ENCODE results near the gene NCOA4. TPM values are rescaled to one million over a fixed set of nuclear protein-coding genes. Genes with fewer than 3 reads are reported as not detected.
A peak's percentile ranks its signal among the peaks of the same experiment; 100 is the strongest.
"Not testable (repeated sequence)": the region's sequence is repeated elsewhere in the genome, so short reads cannot be mapped to it uniquely, and the experiment has no call there.

Gene NCOA4
- polyA plus RNA-seq, 1 donor from 2014 or later = 110 TPM

DNA sequence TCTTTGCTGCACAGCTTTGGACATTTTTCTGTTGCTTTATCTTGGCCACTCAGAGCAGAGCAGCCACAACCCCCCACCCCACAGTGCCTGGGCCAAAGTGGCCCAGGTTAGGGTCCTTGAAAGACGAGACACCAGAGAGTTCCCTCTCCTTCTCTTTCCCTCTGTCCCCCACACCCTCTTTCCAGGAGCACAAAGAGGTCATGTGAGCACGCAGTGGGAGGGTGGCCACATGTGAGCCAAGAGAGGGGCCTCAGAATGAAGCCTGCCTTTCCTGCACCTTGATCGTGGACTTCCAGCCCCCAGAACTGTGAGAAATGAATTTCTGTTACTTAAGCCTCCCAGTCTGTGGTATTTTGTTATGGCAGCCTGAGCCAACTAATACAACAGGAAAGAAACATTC, 30.3 kb upstream of the NCOA4 start:
- H3K4me3 Mint-ChIP-seq = no peak overlapping the region
- H3K9me3 Mint-ChIP-seq = peaks cover 6 to 13% (median 8%) of the 10 kb centered on the region in 3 donors
- H3K4me1 Mint-ChIP-seq = no peaks in the 10 kb centered on the region

DNA sequence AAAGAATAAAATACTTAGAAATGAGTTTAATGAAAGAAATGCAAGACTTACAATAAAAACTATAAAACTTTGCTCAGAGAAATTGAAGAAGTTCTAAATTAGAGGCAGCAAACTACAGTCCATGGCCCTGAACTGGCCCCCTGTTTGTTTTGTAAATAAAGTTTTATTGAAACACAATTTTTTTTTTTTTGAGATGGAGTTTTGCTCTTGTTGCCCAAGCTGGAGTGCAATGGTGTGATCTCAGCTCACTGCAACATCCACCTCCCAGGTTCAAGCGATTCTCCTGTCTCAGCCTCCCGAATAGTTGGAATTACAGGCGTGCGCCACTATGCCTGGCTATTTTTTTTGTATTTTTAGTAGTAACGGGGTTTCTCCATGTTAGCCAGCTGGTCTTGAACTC, 27.5 kb upstream of the NCOA4 start:
- peaks cover 6 to 13% (median 8%) of the 10 kb centered on the region in 3 donors for H3K9me3 Mint-ChIP-seq
- H3K27ac Mint-ChIP-seq, H3K4me1 Mint-ChIP-seq, H3K4me3 Mint-ChIP-seq, H3K36me3 Mint-ChIP-seq, H3K27me3 Mint-ChIP-seq: not testable (repeated sequence)

More for the DNA sequence above, 30.3 kb upstream of the NCOA4 start:
- Mint-ChIP-seq H3K36me3 (peaks cover 4% of the 10 kb centered on the region), H3K27ac (no peak overlapping the region), H3K27me3 (no peaks in the 10 kb centered on the region)

DNA sequence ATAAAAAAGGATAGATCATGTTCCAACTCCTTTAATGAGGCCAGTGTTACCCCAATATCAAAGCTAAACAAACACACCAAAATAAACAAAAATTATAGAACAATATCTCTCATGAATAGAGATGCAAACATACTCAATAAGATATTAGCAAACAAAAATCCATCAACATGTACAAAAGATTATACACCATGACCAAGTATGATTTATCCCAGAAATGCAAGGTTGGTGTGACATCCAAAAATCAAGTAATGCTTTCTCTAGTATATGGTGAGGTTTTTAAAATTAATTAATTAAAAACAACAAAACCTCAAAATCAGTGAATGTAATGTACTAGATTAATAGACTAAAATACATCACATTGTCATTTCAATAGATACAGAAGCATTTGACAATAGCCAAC, 26.6 kb upstream of the NCOA4 start:
- peaks cover 2% of the 10 kb centered on the region for H3K36me3 Mint-ChIP-seq
- H3K27me3 Mint-ChIP-seq = peaks cover 6% of the 10 kb centered on the region
- H3K27ac Mint-ChIP-seq = no peak overlapping the region
- peaks cover 6 to 13% (median 8%) of the 10 kb centered on the region in 3 donors for H3K9me3 Mint-ChIP-seq
- peak overlapping the region in 1 of 4 donors; percentile 15 for H3K4me3 Mint-ChIP-seq
- H3K4me1 Mint-ChIP-seq = peaks cover 0 to 2% (median 0%) of the 10 kb centered on the region in 3 donors

DNA sequence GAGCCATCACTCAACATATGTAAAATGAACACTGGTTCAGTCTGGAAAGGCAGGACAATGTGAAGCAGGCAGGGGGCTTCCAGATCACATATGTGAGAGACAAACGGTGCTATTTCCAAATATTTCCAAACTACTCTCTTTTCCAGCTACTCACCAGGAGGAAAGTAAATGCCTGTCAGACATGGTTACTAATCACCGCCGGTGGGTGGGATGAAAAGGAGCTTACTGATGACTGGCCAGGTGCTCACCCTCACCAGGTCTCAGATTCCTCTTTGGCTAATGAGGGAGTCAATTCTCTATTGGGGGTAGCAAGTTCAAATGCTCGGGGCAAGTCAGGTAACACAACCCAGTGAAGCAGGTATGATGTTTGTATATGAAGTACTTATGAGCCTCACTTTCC, 25.3 kb upstream of the NCOA4 start:
- Mint-ChIP-seq H3K27me3 (peaks cover 6% of the 10 kb centered on the region), H3K4me1 (peaks cover 0 to 2% (median 0%) of the 10 kb centered on the region in 3 donors), H3K9me3 (peaks cover 6 to 13% (median 8%) of the 10 kb centered on the region in 3 donors), H3K27ac (peak overlapping the region in 1 of 3 donors; percentile 88), H3K36me3 (no peaks in the 10 kb centered on the region), H3K4me3 (no peak overlapping the region)

DNA sequence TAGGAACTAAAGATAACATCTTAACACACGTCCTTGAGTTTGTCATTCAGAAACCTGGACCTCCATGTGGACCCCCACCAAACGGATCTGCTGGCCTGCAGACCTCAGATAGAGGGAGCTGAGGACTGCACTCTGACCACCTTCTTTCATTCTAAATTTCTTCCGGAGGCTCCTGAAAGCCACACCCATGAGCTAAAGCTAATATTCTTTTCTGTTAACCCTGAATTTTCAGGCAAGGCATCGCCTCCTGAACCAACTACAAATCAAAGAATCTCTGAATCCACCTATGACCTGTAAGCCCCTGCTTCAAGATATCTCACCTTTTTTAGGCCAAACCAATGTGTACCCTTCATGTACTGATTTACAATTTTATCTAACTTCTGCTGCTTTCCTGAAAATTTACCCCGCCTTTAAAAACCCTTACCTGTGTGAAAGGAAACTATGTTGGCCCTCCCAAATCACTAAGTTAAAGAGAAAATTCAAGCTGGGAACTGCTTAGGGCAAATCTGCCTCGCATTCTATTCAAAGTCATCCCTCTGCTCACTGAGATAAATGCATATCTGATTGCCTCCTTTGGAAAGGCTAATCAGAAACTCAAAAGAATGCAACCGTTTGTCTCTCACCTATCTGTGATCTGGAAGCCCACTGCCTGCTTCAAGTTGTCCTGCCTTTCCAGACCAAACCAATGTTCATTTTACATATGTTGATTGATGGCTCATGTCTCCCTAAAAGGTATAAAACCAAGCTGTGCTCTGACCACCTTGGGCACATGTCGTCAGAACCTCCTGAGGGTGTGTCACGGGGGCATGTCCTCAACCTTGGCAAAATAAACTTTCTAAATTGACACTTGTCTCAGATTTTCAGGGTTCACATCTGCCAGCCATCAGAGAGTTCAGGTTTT, 23.4 kb upstream of the NCOA4 start:
- Mint-ChIP-seq H3K27ac (peak overlapping the region in 1 of 3 donors; percentile 4), H3K9me3 (peaks cover 6 to 13% (median 8%) of the 10 kb centered on the region in 3 donors), H3K4me3 (no peak overlapping the region), H3K4me1 (peaks cover 0 to 2% (median 0%) of the 10 kb centered on the region in 3 donors), H3K27me3 (peaks cover 13% of the 10 kb centered on the region), H3K36me3 (no peaks in the 10 kb centered on the region)

DNA sequence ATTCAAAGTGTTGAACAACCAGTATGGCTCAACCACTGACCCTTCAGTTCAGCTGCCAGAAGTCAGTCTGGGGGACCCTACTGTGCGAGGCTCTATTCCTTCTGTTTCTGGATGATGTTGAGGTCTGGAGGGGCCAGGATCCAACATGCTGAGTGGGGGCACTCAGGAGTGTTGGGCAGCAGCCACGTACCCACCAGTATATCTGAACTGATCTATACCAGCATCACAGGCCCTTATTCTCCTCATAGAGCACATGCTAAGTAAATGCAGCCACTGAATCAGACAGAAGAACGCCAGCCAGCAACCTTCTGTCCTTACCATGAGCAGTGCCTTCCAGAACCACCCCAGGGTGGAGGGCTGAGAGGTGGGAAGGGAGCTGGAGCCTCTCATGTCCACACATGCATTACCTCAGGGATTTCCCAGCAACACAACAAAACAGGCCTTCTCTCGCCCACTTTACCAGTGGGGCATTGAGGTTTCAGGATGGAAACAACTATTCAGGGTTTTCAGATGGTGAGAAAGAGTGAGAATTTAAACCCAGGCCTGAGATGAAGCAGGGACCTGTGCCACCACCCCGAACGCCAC, 22.5 kb upstream of the NCOA4 start:
- Mint-ChIP-seq H3K36me3 (no peaks in the 10 kb centered on the region), H3K9me3 (peaks cover 6 to 13% (median 8%) of the 10 kb centered on the region in 3 donors), H3K27ac (no peak overlapping the region), H3K4me1 (peaks cover 0 to 2% (median 0%) of the 10 kb centered on the region in 3 donors), H3K27me3 (peaks cover 13% of the 10 kb centered on the region), H3K4me3 (no peak overlapping the region)

DNA sequence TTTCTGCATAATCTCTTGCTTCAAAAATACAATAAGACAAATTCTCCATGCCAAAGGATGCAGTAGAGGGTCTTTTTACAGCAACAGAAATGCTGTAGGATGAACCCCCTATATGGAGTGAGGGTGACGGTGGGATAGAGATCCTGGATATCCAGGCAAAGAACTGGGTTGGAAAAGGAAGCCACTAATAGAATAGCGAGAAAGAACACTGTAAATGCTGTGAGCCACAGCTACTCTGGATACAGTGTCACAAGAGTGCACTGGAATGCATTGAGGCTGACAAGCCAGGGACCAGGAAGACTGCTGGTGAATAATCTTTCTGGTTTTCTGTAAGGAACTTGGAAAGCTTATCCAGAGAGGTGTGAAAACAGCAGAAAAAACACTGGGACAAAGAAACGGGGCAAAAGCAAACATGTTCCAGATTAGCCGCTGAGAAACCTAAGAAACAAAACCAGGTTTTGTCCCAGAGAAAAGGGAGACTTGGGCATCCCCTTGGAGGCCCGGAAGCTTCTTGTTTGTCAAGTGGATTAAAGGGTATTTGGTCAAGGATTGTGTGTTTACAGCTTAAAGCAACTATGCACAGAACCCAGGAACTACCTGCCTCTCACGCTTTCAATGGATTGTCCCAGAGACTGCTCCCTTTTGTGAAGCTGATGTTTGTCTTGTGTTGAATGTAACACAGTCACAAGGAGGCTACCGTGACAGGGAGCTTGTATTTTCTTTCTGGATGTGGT, 21.8 kb upstream of the NCOA4 start:
- peaks cover 4 to 9% (median 4%) of the 10 kb centered on the region in 3 donors for H3K9me3 Mint-ChIP-seq
- no peak overlapping the region for H3K4me3 Mint-ChIP-seq

DNA sequence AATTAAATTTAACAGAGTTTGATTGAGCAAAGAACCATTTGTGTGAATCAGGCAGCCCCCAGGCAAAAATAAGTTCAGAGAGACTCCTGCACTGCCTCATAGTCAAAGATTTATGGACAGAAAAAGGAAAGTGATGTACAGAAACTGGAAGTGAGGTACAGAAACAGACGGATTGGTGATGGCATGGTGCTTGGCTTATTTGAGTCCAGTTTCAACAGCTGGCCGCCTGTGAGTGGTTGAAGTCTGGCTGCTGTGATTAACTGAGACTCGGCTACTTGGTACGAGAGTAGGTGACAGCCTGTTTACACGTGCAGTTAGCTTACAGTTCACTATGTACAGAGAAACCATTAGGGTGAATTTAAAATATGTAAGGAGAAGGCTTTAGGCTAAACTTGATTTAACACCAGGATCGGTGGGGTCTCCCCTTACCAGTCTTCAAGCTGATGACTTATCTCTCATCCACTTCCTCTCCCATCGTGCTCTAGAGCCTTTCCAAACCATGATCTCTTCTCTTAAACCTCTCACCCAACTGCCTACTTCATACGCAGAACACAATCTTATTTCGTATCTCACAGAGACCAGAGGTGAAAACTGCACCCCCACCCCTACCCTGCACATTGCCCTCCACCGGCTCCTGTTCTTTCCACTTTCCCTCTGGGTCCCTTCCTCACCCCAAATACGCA, 20.7 kb upstream of the NCOA4 start:
- H3K4me3 Mint-ChIP-seq = no peak overlapping the region
- H3K4me1 Mint-ChIP-seq = peaks cover 0 to 2% (median 0%) of the 10 kb centered on the region in 3 donors
- peaks cover 0 to 2% (median 0%) of the 10 kb centered on the region in 3 donors for H3K9me3 Mint-ChIP-seq
- peaks cover 13% of the 10 kb centered on the region for H3K27me3 Mint-ChIP-seq
- H3K27ac Mint-ChIP-seq = no peak overlapping the region
- no peaks in the 10 kb centered on the region for H3K36me3 Mint-ChIP-seq

More for the DNA sequence above, 21.8 kb upstream of the NCOA4 start:
- no peaks in the 10 kb centered on the region for H3K36me3 Mint-ChIP-seq
- H3K27ac Mint-ChIP-seq = no peak overlapping the region
- peaks cover 0 to 2% (median 0%) of the 10 kb centered on the region in 3 donors for H3K4me1 Mint-ChIP-seq
- peaks cover 13% of the 10 kb centered on the region for H3K27me3 Mint-ChIP-seq

DNA sequence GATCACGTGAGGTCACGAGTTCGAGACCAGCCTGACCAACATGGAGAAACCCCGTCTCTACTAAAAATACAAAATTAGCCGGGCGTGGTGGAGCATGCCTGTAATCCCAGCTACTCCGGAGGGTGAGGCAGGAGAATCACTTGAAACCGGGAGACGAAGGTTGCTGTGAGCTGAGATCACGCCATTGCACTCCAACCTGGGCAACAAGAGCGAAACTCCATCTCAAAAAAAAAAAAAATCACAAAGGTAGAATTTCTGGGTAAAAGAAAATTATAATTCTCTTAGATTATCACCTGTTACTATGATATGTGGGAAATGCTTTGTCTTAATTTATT, 19.0 kb upstream of the NCOA4 start:
- H3K27me3 Mint-ChIP-seq = peaks cover 11% of the 10 kb centered on the region
- not testable (repeated sequence) for H3K9me3 Mint-ChIP-seq, H3K27ac Mint-ChIP-seq, H3K36me3 Mint-ChIP-seq, H3K4me3 Mint-ChIP-seq, H3K4me1 Mint-ChIP-seq

DNA sequence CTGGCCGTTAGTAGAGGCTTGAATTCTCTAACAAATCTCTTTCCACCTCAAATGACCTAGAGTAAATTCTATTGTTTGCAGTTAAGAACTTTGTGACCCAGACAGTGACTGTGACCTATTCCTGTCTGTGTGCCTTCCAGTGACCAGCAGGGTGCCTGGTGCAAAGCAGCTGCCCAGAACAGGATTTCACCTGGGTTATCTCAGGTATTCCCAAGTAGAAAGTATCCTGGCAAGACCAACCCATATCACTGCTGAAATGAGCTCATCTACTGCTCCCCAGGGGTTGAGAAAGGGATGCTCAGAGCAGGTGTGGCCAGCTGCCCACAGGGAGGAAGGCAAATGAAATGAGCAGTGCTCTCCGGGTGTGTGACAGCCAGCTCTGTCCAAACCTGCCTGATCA, 17.7 kb upstream of the NCOA4 start:
- no peak overlapping the region for H3K4me3 Mint-ChIP-seq
- peaks cover 6% of the 10 kb centered on the region for H3K27me3 Mint-ChIP-seq
- H3K9me3 Mint-ChIP-seq = no peaks in the 10 kb centered on the region
- peaks cover 0 to 2% (median 0%) of the 10 kb centered on the region in 3 donors for H3K4me1 Mint-ChIP-seq
- no peak overlapping the region for H3K27ac Mint-ChIP-seq
- no peaks in the 10 kb centered on the region for H3K36me3 Mint-ChIP-seq

DNA sequence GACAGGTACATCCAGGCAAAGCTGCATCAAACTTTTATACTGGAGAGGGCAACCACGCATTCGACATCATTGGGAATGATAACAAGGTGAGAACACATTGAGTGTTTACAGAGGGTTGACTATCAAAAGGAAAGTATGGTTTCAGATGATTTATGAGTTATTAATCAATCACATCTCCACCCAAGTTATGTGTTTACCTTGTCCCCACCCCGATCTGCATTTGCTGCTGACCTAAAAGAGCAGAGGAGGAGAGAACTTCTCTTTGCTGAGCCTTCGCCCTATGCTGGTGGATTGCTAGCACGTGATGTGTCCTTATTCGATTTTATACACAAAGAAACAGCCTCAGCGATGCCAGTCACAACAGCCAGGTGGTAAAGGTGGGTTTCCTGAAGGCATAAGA, 15.8 kb upstream of the NCOA4 start, which contains the start of gene MSMB:
Gene MSMB, minus strand, starts transcription at position 9 of the 400 bp plus-strand sequence. CDS start 32 bp downstream, outside the sequence.
- H3K27me3 Mint-ChIP-seq = peaks cover 6% of the 10 kb centered on the region
- H3K4me3 Mint-ChIP-seq = no peak within 1 kb of the TSS
- H3K9me3 Mint-ChIP-seq = no peaks in the 10 kb centered on the region
- peaks cover 0 to 2% (median 0%) of the 10 kb centered on the region in 3 donors for H3K4me1 Mint-ChIP-seq
- H3K36me3 Mint-ChIP-seq = no peaks in the 10 kb centered on the region
- no peak within 1 kb of the TSS for H3K27ac Mint-ChIP-seq

DNA sequence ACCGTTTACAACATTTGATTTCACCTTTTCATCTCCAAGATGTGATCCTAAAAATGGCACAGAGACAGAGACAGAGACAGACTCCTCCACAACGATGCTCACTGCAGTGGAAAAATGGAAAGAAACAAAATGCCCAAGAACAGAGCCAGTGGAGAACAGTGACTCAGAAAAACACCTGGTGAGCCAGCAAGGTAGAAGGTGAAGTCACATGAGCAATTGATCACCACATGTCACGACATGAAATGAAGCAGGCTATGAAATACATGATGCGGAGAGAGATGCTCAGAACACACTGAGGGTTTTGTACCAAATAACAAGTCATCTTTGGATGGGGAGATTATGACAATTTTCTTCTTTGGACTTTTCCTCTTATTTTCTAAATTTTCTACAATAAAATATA, 12.1 kb upstream of the NCOA4 start:
- Mint-ChIP-seq H3K36me3 (no peaks in the 10 kb centered on the region), H3K27me3 (peaks cover 2% of the 10 kb centered on the region), H3K27ac (no peak overlapping the region), H3K4me1 (peaks cover 0 to 2% (median 0%) of the 10 kb centered on the region in 3 donors), H3K4me3 (no peak overlapping the region), H3K9me3 (no peaks in the 10 kb centered on the region)

DNA sequence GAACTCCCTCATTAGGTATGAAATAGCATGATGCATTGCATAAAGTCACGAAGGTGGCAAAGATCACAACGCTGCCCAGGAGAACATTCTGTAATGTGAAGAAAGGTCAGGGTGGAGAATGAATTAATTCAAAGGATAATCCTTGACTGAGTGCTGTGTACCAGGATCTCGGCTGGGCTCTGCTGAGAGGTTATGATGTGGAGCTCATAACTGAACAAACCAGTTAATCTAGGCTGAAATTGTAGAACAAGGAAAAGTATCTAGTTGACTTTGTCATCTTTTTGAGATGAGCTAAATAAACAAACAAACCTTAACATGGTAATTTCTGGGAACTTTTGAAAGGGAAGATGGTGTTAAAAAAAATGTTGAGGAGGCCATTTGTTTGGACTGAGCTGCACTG, 9.6 kb upstream of the NCOA4 start:
- Mint-ChIP-seq H3K4me3 (no peak overlapping the region), H3K27me3 (peaks cover 12% of the 10 kb centered on the region), H3K36me3 (no peaks in the 10 kb centered on the region), H3K9me3 (peaks cover 0 to 4% (median 0%) of the 10 kb centered on the region in 3 donors), H3K27ac (no peak overlapping the region), H3K4me1 (peaks cover 0 to 3% (median 0%) of the 10 kb centered on the region in 3 donors)

DNA sequence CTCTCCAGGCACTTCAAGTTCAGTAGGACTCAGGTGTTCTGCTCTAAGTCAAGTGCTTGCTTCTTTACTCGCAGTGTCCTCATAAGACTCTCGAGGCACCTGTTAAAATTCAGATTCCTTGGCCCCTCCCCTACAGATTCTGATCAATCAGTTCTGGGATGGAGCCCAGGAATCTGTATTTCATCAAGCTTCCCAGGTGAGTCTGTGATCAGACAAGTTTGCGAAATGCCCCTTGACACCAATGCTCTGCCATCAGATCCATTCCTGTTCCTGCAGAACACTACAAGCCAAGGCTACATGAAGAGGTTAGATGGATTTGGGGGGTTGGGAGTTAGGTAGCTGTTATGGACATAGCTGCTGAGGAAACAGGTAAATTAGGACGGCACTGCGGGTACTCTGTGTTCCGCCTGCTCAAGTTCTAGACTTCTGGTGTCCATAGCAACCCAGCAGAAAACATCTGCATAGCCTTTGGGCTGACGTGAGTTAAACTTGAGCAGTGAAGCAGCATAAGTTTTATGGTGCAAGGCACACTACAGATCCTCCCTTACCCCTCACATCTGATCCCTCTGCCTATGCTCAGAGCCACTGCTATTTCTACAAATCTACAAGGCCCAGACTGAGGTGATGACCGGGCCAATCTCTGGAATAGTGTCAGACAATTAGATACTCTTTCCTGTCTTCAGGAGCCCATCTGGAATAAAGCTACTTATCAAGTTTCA, 6.8 kb upstream of the NCOA4 start:
- peaks cover 2% of the 10 kb centered on the region for H3K36me3 Mint-ChIP-seq
- no peak overlapping the region for H3K27ac Mint-ChIP-seq
- peaks cover 0 to 4% (median 0%) of the 10 kb centered on the region in 3 donors for H3K9me3 Mint-ChIP-seq
- H3K4me3 Mint-ChIP-seq = no peak overlapping the region
- peaks cover 0 to 2% (median 0%) of the 10 kb centered on the region in 3 donors for H3K4me1 Mint-ChIP-seq
- H3K27me3 Mint-ChIP-seq = peaks cover 12% of the 10 kb centered on the region
